Body of pancreas (tissue), 4 donors: ENCODE data around the gene CBR4. TPM values are rescaled to one million over a fixed set of nuclear protein-coding genes. Genes with fewer than 3 reads are reported as not detected.
"Not testable (repeated sequence)": the region's sequence is repeated elsewhere in the genome, so short reads cannot be mapped to it uniquely, and the experiment has no call there.

ENCODE experiments used
- ATAC-seq: fragments of 150-250 bp; one replicate; pipeline ENCODE4 v1.9.1; 2016
- DNase-seq, 4 donors: peaks; one replicate each; pipeline ENCODE4 v3.0.0-alpha.2; 2019
- H3K27ac ChIP-seq, 4 donors: fragments of 200-600 bp; sonication (generic); 1 replicate in 3 of 4; 2 replicates in 1 of 4; pipeline versions ENCODE4 v1.5.1 to v1.6.1; 2016 to 2019; ENCODE audit warnings: mild to moderate bottlenecking in 1 of 4, mixed read lengths in 1 of 4, moderate library complexity in 1 of 4
- H3K27me3 ChIP-seq, 2 donors: fragments of 200-600 bp; sonication (generic); one replicate each; pipeline ENCODE4 v1.6.0; 2016; ENCODE audit warnings: mild to moderate bottlenecking in 1 of 2
- H3K36me3 ChIP-seq, 2 donors: fragments of 200-600 bp; sonication (generic); replicated peaks in 1 of 2; 2 replicates each; pipeline ENCODE4 v1.5.1; 2016; ENCODE audit warnings: low read depth in 2 of 2; ENCODE audit not compliant: insufficient read depth in 1 of 2
- H3K4me1 ChIP-seq: fragments of 200-600 bp; sonication (generic); one replicate; pipeline ENCODE4 v1.6.0; 2016
- H3K4me3 ChIP-seq, 2 donors: fragments of 200-600 bp; sonication (generic); 1 replicate in 1 of 2; 2 replicates in 1 of 2; pipeline ENCODE4 v1.5.1; 2016 to 2019
- H3K9me3 ChIP-seq, 3 donors: fragments of 200-600 bp; sonication (generic); 1 replicate in 2 of 3; 2 replicates in 1 of 3; pipeline ENCODE4 v1.5.1; 2016
- CTCF ChIP-seq, 7 experiments: fragments of 450-650 bp in 4 of 7; fragments of 200-600 bp in 3 of 7; sonication (generic) in 3 of 7; IDR thresholded peaks; one replicate each; pipeline ENCODE4 v1.5.1; 2016 to 2019; ENCODE audit warnings: antibody characterized with exemption in 7 of 7
- POLR2A ChIP-seq, 3 donors: fragments of 450-650 bp; IDR thresholded peaks; one replicate each; pipeline ENCODE4 v1.6.1; 2016; ENCODE audit warnings: antibody characterized with exemption in 3 of 3, mild to moderate bottlenecking in 2 of 3
- WGBS, 2 donors: methylation state at CpG; one replicate each; pipeline ENCODE4 v1.1.5; 2017; 5-methylcytosine and 5-hydroxymethylcytosine counted together
- intact Hi-C: fragments of 100-400 bp; cut with DNase I; formaldehyde crosslinking; loops from one replicate; pipeline ENCODE4 v1.15.1; 2023
- small RNA-seq: library from RNA; depleted of rRNA; stranded (forward); fragments of <200 nt; gene quantifications from one replicate; pipeline ENCODE3, GENCODE V24; 2016
- total RNA-seq, 2 donors: library from RNA; depleted of rRNA; stranded (reverse); fragments of >200 nt; gene quantifications; one replicate each; pipeline ENCODE4 v1.1.0, GENCODE V29; 2016

Gene CBR4
- total RNA-seq, 2 donors from 2014 or later, result 24.1 to 24.4 TPM

- no peaks in the 10 kb centered on the region for H3K36me3 ChIP-seq
- WGBS, 2 donors, result 92 to 98% methylated on average over 5 of the region's 5 CpGs
- no peak overlapping the region for H3K27ac ChIP-seq
- DNase-seq (no peak), ATAC-seq (no peak)
- no peaks in the 10 kb centered on the region for H3K4me1 ChIP-seq
- no peaks in the 10 kb centered on the region for H3K27me3 ChIP-seq
- intact Hi-C loops, result no loop called here
- TF ChIP-seq CTCF (IDR thresholded peaks at IDR 0.05) (no peak), POLR2A (IDR thresholded peaks at IDR 0.05) (no peak)
- no peak overlapping the region for H3K4me3 ChIP-seq
- H3K9me3 ChIP-seq, result no peaks in the 10 kb centered on the region
These were observed 49.3 kb downstream of the CBR4 start for GRCh38 chr4:168960716-168961115.

GRCh38 chr4:168955674-168956073, 54.4 kb downstream of the CBR4 start:
- intact Hi-C loops, result no loop called here
- H3K27me3 ChIP-seq, result no peaks in the 10 kb centered on the region
- no peak for TF ChIP-seq POLR2A (IDR thresholded peaks at IDR 0.05)
- TF ChIP-seq CTCF (IDR thresholded peaks at IDR 0.05), result no peak
- ATAC-seq (no peak), DNase-seq (no peak)
- 93 to 95% methylated on average over 2 of the region's 2 CpGs for WGBS, 2 donors
- H3K9me3 ChIP-seq, result no peaks in the 10 kb centered on the region
- no peaks in the 10 kb centered on the region for H3K36me3 ChIP-seq
- no peak overlapping the region for H3K27ac ChIP-seq
- no peak overlapping the region for H3K4me3 ChIP-seq
- H3K4me1 ChIP-seq, result no peaks in the 10 kb centered on the region

GRCh38 chr4:168952821-168953246, 57.2 kb downstream of the CBR4 start:
- H3K27ac ChIP-seq, DNase-seq, ATAC-seq, H3K4me3 ChIP-seq, intact Hi-C loops, H3K9me3 ChIP-seq, H3K4me1 ChIP-seq, H3K36me3 ChIP-seq, H3K27me3 ChIP-seq: not testable (repeated sequence)
- 93 to 94% methylated on average over 3 of the region's 3 CpGs for WGBS, 2 donors

GRCh38 chr4:168945291-168945690, 64.8 kb downstream of the CBR4 start:
- H3K36me3 ChIP-seq, result no peaks in the 10 kb centered on the region
- H3K27ac ChIP-seq, result no peak overlapping the region
- H3K4me1 ChIP-seq, result no peaks in the 10 kb centered on the region
- intact Hi-C loops, result no loop called here
- TF ChIP-seq CTCF (IDR thresholded peaks at IDR 0.05) (no peak), POLR2A (IDR thresholded peaks at IDR 0.05) (no peak)
- H3K27me3 ChIP-seq, result no peaks in the 10 kb centered on the region
- no peak overlapping the region for H3K4me3 ChIP-seq
- DNase-seq (no peak), ATAC-seq (no peak)
- no peaks in the 10 kb centered on the region for H3K9me3 ChIP-seq
- WGBS, 2 donors, result 60 to 71% methylated on average over 2 of the region's 2 CpGs

- H3K4me3 ChIP-seq, result no peak overlapping the region
- 78 to 87% methylated on average over 3 of the region's 3 CpGs for WGBS, 2 donors
- intact Hi-C loops, result no loop called here
- ATAC-seq (no peak), DNase-seq (no peak)
- TF ChIP-seq CTCF (IDR thresholded peaks at IDR 0.05), result no peak
- no peak for TF ChIP-seq POLR2A (IDR thresholded peaks at IDR 0.05)
- no peaks in the 10 kb centered on the region for H3K36me3 ChIP-seq
- no peaks in the 10 kb centered on the region for H3K4me1 ChIP-seq
- no peaks in the 10 kb centered on the region for H3K27me3 ChIP-seq
- no peak overlapping the region for H3K27ac ChIP-seq
- H3K9me3 ChIP-seq, result no peaks in the 10 kb centered on the region
These were observed 67.1 kb downstream of the CBR4 start for GRCh38 chr4:168942985-168943384.

Small RNAs within 50 kb of the gene (small RNA-seq; reads per million reads assigned to genes)
- 0.19 reads per million for gene RNY4P17
